ENCODE results near the gene PODNL1.
"Not testable (repeated sequence)": the region's sequence is repeated elsewhere in the genome, so short reads cannot be mapped to it uniquely, and the experiment has no call there.

PODNL1 gene

GRCh38 chr19:13971868-13972267 is 33.7 kb upstream of the PODNL1 start:
- not testable (repeated sequence) for H3K4me1 ChIP-seq (ENCODE audit: control insufficient read depth, insufficient read depth, low read length); H3K9ac ChIP-seq (ENCODE audit: low read depth, low read length); H3K4me3 ChIP-seq (ENCODE audit: low read length); H3K9me3 ChIP-seq (replicated peaks; ENCODE audit: low read length); H3K27me3 ChIP-seq (ENCODE audit: control insufficient read depth, insufficient read depth, low read length); H3K4me2 ChIP-seq (ENCODE audit: low read length)
- peaks cover 19% of the 10 kb centered on the region for H3K36me3 ChIP-seq (ENCODE audit: insufficient read depth, low read length)

- Histone ChIP-seq H3K9ac (ENCODE audit: low read depth, low read length) (no peak overlapping the region), H3K4me1 (ENCODE audit: control insufficient read depth, insufficient read depth, low read length) (peaks cover 2% of the 10 kb centered on the region), H3K4me3 (ENCODE audit: low read length) (no peak overlapping the region), H3K9me3 (replicated peaks; ENCODE audit: low read length) (no peaks in the 10 kb centered on the region), H3K27me3 (ENCODE audit: control insufficient read depth, insufficient read depth, low read length) (no peaks in the 10 kb centered on the region), H3K4me2 (ENCODE audit: low read length) (no peak overlapping the region), H3K36me3 (ENCODE audit: insufficient read depth, low read length) (peaks cover 29% of the 10 kb centered on the region)
Observed at GRCh38 chr19:13969897-13970296, 31.7 kb upstream of the PODNL1 start.

GRCh38 chr19:13968999-13969398 is 30.8 kb upstream of the PODNL1 start:
- no peak overlapping the region for H3K4me3 ChIP-seq (ENCODE audit: low read length)
- H3K9ac ChIP-seq (ENCODE audit: low read depth, low read length) = no peak overlapping the region
- no peaks in the 10 kb centered on the region for H3K27me3 ChIP-seq (ENCODE audit: control insufficient read depth, insufficient read depth, low read length)
- H3K4me2 ChIP-seq (ENCODE audit: low read length) = no peak overlapping the region
- peaks cover 29% of the 10 kb centered on the region for H3K36me3 ChIP-seq (ENCODE audit: insufficient read depth, low read length)
- no peaks in the 10 kb centered on the region for H3K9me3 ChIP-seq (replicated peaks; ENCODE audit: low read length)
- H3K4me1 ChIP-seq (ENCODE audit: control insufficient read depth, insufficient read depth, low read length) = peaks cover 7% of the 10 kb centered on the region

- Histone ChIP-seq H3K36me3 (ENCODE audit: insufficient read depth, low read length) (peaks cover 29% of the 10 kb centered on the region), H3K9me3 (replicated peaks; ENCODE audit: low read length) (no peaks in the 10 kb centered on the region), H3K27me3 (ENCODE audit: control insufficient read depth, insufficient read depth, low read length) (no peaks in the 10 kb centered on the region), H3K4me3 (ENCODE audit: low read length) (no peak overlapping the region), H3K4me1 (ENCODE audit: control insufficient read depth, insufficient read depth, low read length) (peaks cover 7% of the 10 kb centered on the region), H3K9ac (ENCODE audit: low read depth, low read length) (no peak overlapping the region), H3K4me2 (ENCODE audit: low read length) (no peak overlapping the region)
Observed at GRCh38 chr19:13968383-13968935, 30.2 kb upstream of the PODNL1 start.

GRCh38 chr19:13967206-13967605 is 29.0 kb upstream of the PODNL1 start:
- not testable (repeated sequence) for H3K9ac ChIP-seq (ENCODE audit: low read depth, low read length); H3K4me1 ChIP-seq (ENCODE audit: control insufficient read depth, insufficient read depth, low read length); H3K9me3 ChIP-seq (replicated peaks; ENCODE audit: low read length); H3K4me3 ChIP-seq (ENCODE audit: low read length); H3K4me2 ChIP-seq (ENCODE audit: low read length); H3K27me3 ChIP-seq (ENCODE audit: control insufficient read depth, insufficient read depth, low read length)
- peaks cover 29% of the 10 kb centered on the region for H3K36me3 ChIP-seq (ENCODE audit: insufficient read depth, low read length)

- H3K4me1 ChIP-seq (ENCODE audit: control insufficient read depth, insufficient read depth, low read length) = peaks cover 7% of the 10 kb centered on the region
- no peak overlapping the region for H3K4me3 ChIP-seq (ENCODE audit: low read length)
- H3K36me3 ChIP-seq (ENCODE audit: insufficient read depth, low read length) = peaks cover 29% of the 10 kb centered on the region
- H3K9ac ChIP-seq (ENCODE audit: low read depth, low read length) = no peak overlapping the region
- no peaks in the 10 kb centered on the region for H3K9me3 ChIP-seq (replicated peaks; ENCODE audit: low read length)
- H3K27me3 ChIP-seq (ENCODE audit: control insufficient read depth, insufficient read depth, low read length) = no peaks in the 10 kb centered on the region
- H3K4me2 ChIP-seq (ENCODE audit: low read length) = no peak overlapping the region
Observed at GRCh38 chr19:13966684-13967128, 28.5 kb upstream of the PODNL1 start.

GRCh38 chr19:13965926-13966683 is 27.9 kb upstream of the PODNL1 start:
- no peak overlapping the region for H3K4me3 ChIP-seq (ENCODE audit: low read length)
- no peak overlapping the region for H3K4me2 ChIP-seq (ENCODE audit: low read length)
- peaks cover 29% of the 10 kb centered on the region for H3K36me3 ChIP-seq (ENCODE audit: insufficient read depth, low read length)
- H3K27me3 ChIP-seq (ENCODE audit: control insufficient read depth, insufficient read depth, low read length) = no peaks in the 10 kb centered on the region
- H3K9me3 ChIP-seq (replicated peaks; ENCODE audit: low read length) = no peaks in the 10 kb centered on the region
- H3K4me1 ChIP-seq (ENCODE audit: control insufficient read depth, insufficient read depth, low read length) = peaks cover 7% of the 10 kb centered on the region
- H3K9ac ChIP-seq (ENCODE audit: low read depth, low read length) = no peak overlapping the region

GRCh38 chr19:13965377-13965896 is 27.2 kb upstream of the PODNL1 start:
- no peaks in the 10 kb centered on the region for H3K9me3 ChIP-seq (replicated peaks; ENCODE audit: low read length)
- no peak overlapping the region for H3K4me3 ChIP-seq (ENCODE audit: low read length)
- H3K4me2 ChIP-seq (ENCODE audit: low read length) = no peak overlapping the region
- H3K36me3 ChIP-seq (ENCODE audit: insufficient read depth, low read length) = peaks cover 34% of the 10 kb centered on the region
- H3K27me3 ChIP-seq (ENCODE audit: control insufficient read depth, insufficient read depth, low read length) = no peaks in the 10 kb centered on the region
- peaks cover 7% of the 10 kb centered on the region for H3K4me1 ChIP-seq (ENCODE audit: control insufficient read depth, insufficient read depth, low read length)
- H3K9ac ChIP-seq (ENCODE audit: low read depth, low read length) = no peak overlapping the region

GRCh38 chr19:13964776-13965175 is 26.6 kb upstream of the PODNL1 start:
- Histone ChIP-seq H3K4me3 (ENCODE audit: low read length) (no peak overlapping the region), H3K4me1 (ENCODE audit: control insufficient read depth, insufficient read depth, low read length) (peaks cover 7% of the 10 kb centered on the region), H3K27me3 (ENCODE audit: control insufficient read depth, insufficient read depth, low read length) (no peaks in the 10 kb centered on the region), H3K9me3 (replicated peaks; ENCODE audit: low read length) (no peaks in the 10 kb centered on the region), H3K9ac (ENCODE audit: low read depth, low read length) (no peak overlapping the region), H3K4me2 (ENCODE audit: low read length) (no peak overlapping the region), H3K36me3 (ENCODE audit: insufficient read depth, low read length) (peaks cover 41% of the 10 kb centered on the region)

- peaks cover 7% of the 10 kb centered on the region for H3K4me1 ChIP-seq (ENCODE audit: control insufficient read depth, insufficient read depth, low read length)
- no peaks in the 10 kb centered on the region for H3K27me3 ChIP-seq (ENCODE audit: control insufficient read depth, insufficient read depth, low read length)
- H3K9ac ChIP-seq (ENCODE audit: low read depth, low read length) = no peak overlapping the region
- no peak overlapping the region for H3K4me3 ChIP-seq (ENCODE audit: low read length)
- peaks cover 46% of the 10 kb centered on the region for H3K36me3 ChIP-seq (ENCODE audit: insufficient read depth, low read length)
- H3K9me3 ChIP-seq (replicated peaks; ENCODE audit: low read length) = no peaks in the 10 kb centered on the region
- H3K4me2 ChIP-seq (ENCODE audit: low read length) = no peak overlapping the region
Observed at GRCh38 chr19:13963603-13964105, 25.4 kb upstream of the PODNL1 start.

- Histone ChIP-seq H3K9me3 (replicated peaks; ENCODE audit: low read length) (no peaks in the 10 kb centered on the region), H3K27me3 (ENCODE audit: control insufficient read depth, insufficient read depth, low read length) (no peaks in the 10 kb centered on the region), H3K4me2 (ENCODE audit: low read length) (no peak overlapping the region), H3K4me1 (ENCODE audit: control insufficient read depth, insufficient read depth, low read length) (peaks cover 7% of the 10 kb centered on the region), H3K36me3 (ENCODE audit: insufficient read depth, low read length) (peaks cover 47% of the 10 kb centered on the region), H3K4me3 (ENCODE audit: low read length) (no peak overlapping the region), H3K9ac (ENCODE audit: low read depth, low read length) (no peak overlapping the region)
Observed at GRCh38 chr19:13962699-13963602, 24.7 kb upstream of the PODNL1 start.

All from skeletal muscle satellite cell (primary cell).